ENCODE measurements around the gene NLRP10. TPM values are rescaled to one million over a fixed set of nuclear protein-coding genes. Genes with fewer than 3 reads are reported as not detected.

NLRP10 gene
- total and polyA plus RNA-seq, 7 donors: not detected

DNA sequence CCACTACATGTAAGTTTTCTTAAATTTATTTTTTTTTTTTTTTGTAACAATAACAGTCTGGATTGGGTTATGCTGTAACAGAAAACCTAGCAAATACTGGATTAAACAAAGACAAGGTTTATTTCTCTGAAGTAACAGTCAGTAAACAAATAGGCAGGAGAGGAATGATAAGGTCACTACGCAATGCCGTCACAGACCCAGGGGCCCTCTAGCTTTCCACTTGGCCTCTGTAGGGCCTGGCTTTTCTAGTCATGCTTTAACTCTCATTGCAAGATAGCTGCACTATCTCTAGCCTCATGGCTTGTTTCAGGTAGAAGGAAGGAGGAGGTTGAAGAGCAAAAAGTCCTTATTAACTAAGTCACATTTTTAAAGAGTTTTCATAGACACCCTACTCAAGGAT is 40.7 kb downstream of the NLRP10 start:
- TF ChIP-seq, protein P1, sequence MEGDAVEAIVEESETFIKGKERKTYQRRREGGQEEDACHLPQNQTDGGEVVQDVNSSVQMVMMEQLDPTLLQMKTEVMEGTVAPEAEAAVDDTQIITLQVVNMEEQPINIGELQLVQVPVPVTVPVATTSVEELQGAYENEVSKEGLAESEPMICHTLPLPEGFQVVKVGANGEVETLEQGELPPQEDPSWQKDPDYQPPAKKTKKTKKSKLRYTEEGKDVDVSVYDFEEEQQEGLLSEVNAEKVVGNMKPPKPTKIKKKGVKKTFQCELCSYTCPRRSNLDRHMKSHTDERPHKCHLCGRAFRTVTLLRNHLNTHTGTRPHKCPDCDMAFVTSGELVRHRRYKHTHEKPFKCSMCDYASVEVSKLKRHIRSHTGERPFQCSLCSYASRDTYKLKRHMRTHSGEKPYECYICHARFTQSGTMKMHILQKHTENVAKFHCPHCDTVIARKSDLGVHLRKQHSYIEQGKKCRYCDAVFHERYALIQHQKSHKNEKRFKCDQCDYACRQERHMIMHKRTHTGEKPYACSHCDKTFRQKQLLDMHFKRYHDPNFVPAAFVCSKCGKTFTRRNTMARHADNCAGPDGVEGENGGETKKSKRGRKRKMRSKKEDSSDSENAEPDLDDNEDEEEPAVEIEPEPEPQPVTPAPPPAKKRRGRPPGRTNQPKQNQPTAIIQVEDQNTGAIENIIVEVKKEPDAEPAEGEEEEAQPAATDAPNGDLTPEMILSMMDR (IDR thresholded peaks at IDR 0.05): no peak

DNA sequence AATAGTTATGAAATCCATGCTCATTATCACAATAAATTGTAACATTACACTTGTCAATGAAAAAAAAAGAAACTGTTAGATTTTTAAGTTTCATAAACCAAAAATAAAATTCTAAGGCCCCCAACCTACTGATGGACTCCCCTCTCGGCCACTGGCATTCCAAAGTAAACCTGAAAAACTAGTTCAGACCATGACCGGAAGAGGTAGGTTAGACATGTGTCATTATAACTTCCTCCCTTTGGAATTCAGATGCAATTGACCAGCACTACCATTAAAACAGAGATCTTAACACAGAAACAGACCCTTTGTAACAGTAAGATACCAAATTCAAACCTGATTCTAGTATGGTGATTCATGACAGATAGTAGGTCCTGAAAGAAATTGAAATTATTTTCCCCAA is 47.1 kb downstream of the NLRP10 start:
- Histone ChIP-seq H3K9me3 (no peaks in the 10 kb centered on the region), H3K4me3 (no peak overlapping the region), H3K27me3 (ENCODE audit: insufficient read depth in 3 of 3, low read length in 2 of 3) (no peaks in the 10 kb centered on the region), H3K36me3 (ENCODE audit: insufficient read depth in 1 of 2, low read depth in 1 of 2) (no peaks in the 10 kb centered on the region), H3K4me1 (no peaks in the 10 kb centered on the region), H3K27ac (no peak overlapping the region)
- WGBS, 3 donors: 58 to 68% (median 66%) methylated on average over 2 of the region's 2 CpGs
- DNase-seq: no peak
- intact Hi-C loops (cut with DNase I): no loop called here
- TF ChIP-seq, protein P1 (IDR thresholded peaks at IDR 0.05): no peak
- no peak for ATAC-seq

More for the DNA sequence above, 40.7 kb downstream of the NLRP10 start:
- no peaks in the 10 kb centered on the region for H3K9me3 ChIP-seq
- H3K27me3 ChIP-seq (ENCODE audit: insufficient read depth in 3 of 3, low read length in 2 of 3): peaks cover 0 to 1% (median 0%) of the 10 kb centered on the region in 3 donors
- no peaks in the 10 kb centered on the region for H3K36me3 ChIP-seq (ENCODE audit: insufficient read depth in 1 of 2, low read depth in 1 of 2)
- H3K4me1 ChIP-seq: no peaks in the 10 kb centered on the region
- no peak overlapping the region for H3K27ac ChIP-seq
- H3K4me3 ChIP-seq: no peak overlapping the region
- ATAC-seq (no peak), DNase-seq (no peak)
- WGBS, 3 donors: 70 to 84% (median 73%) methylated on average over 2 of the region's 2 CpGs
- intact Hi-C loops (cut with DNase I): no loop called here

Other genes starting within 250 kb of the NLRP10 start
- gene OR5P2, start 168.5 kb downstream of the NLRP10 start, total RNA-seq: not detected
- not detected for gene OR5P2, start 168.5 kb downstream of the NLRP10 start, polyA plus RNA-seq
- not detected for gene OR5P3, start 134.6 kb downstream of the NLRP10 start, total RNA-seq
- not detected for gene OR5P3, start 134.6 kb downstream of the NLRP10 start, polyA plus RNA-seq
- not detected for gene OR10A6, start 34.2 kb downstream of the NLRP10 start, total RNA-seq
- not detected for gene OR10A6, start 34.2 kb downstream of the NLRP10 start, polyA plus RNA-seq
- gene OR10A3, start 23.7 kb downstream of the NLRP10 start, total RNA-seq: not detected
- gene OR10A3, start 23.7 kb downstream of the NLRP10 start, polyA plus RNA-seq: not detected
- 100 to 1,000 TPM; 149 to 208 (median 202) TPM for gene EIF3F, start 21.9 kb upstream of the NLRP10 start, total RNA-seq
- 100 to 1,000 TPM; 388 to 539 (median 468) TPM for gene EIF3F, start 21.9 kb upstream of the NLRP10 start, polyA plus RNA-seq
- 1 to 10 TPM in 3 of 4 donors, under 1 TPM in 1; 0.91 to 4.6 (median 1.3) TPM for gene TUB, start 115.8 kb upstream of the NLRP10 start, total RNA-seq
- under 1 TPM; 0.25 to 0.51 (median 0.39) TPM for gene TUB, start 115.8 kb upstream of the NLRP10 start, polyA plus RNA-seq
- gene RIC3, start 203.6 kb upstream of the NLRP10 start, total RNA-seq: 1 to 10 TPM; 3.4 to 8.4 (median 4.4) TPM
- 1 to 10 TPM in 2 of 3 donors, under 1 TPM in 1; 0.46 to 3.3 (median 2.7) TPM for gene RIC3, start 203.6 kb upstream of the NLRP10 start, polyA plus RNA-seq